HG03460 (cell line): ENCODE measurements around the gene USHBP1.

Experiments used
- ATAC-seq: cut with Tn5 transposase; IDR thresholded peaks from one replicate; pipeline ENCODE4 v1.9.1; 2021; ENCODE audit not compliant: unreplicated experiment

USHBP1 gene

GRCh38 chr19:17264641-17264979 lies at the start of gene USHBP1:
Gene USHBP1 (minus strand): TSS chr19:17264745. CDS start chr19:17264299, 446 bp downstream.
- ATAC-seq, result no peak

GRCh38 chr19:17314007-17314593 lies 49.6 kb upstream of the USHBP1 start:
- no peak for ATAC-seq

- no peak for ATAC-seq
Observed at GRCh38 chr19:17312189-17313113, 47.9 kb upstream of the USHBP1 start.

GRCh38 chr19:17311455-17312188 lies 47.1 kb upstream of the USHBP1 start:
- ATAC-seq, result no peak

- no peak for ATAC-seq
Observed at GRCh38 chr19:17309965-17310461, 45.5 kb upstream of the USHBP1 start.

GRCh38 chr19:17309198-17309964 lies 44.8 kb upstream of the USHBP1 start, which contains the start of gene DDA1:
Gene DDA1 (plus strand): TSS chr19:17309563. CDS start chr19:17309655, 92 bp downstream.
- ATAC-seq, result peak; percentile 59

GRCh38 chr19:17307876-17308377 lies 43.4 kb upstream of the USHBP1 start:
- ATAC-seq, result no peak

- no peak for ATAC-seq
Observed at GRCh38 chr19:17306285-17306714, 41.8 kb upstream of the USHBP1 start.

- peak; percentile 55 for ATAC-seq
Observed at GRCh38 chr19:17305517-17306284, 41.2 kb upstream of the USHBP1 start, which contains the start of gene MRPL34. Gene MRPL34 (plus strand): TSS chr19:17305872. CDS start chr19:17305893, 21 bp downstream.

GRCh38 chr19:17305216-17305516 lies 40.6 kb upstream of the USHBP1 start:
- ATAC-seq, result no peak

- no peak for ATAC-seq
Observed at GRCh38 chr19:17304386-17305215, 40.1 kb upstream of the USHBP1 start.

GRCh38 chr19:17303940-17304267 lies 39.4 kb upstream of the USHBP1 start:
- no peak for ATAC-seq

GRCh38 chr19:17303167-17303939 lies 38.8 kb upstream of the USHBP1 start, which contains the start of gene ABHD8:
Gene ABHD8 (minus strand): TSS chr19:17303425. CDS start chr19:17301616, 1,809 bp downstream.
- peak; percentile 44 for ATAC-seq

- no peak for ATAC-seq
Observed at GRCh38 chr19:17302391-17303166, 38.0 kb upstream of the USHBP1 start.

- ATAC-seq, result no peak
Observed at GRCh38 chr19:17300992-17301619, 36.6 kb upstream of the USHBP1 start.

GRCh38 chr19:17296976-17297375 lies 32.4 kb upstream of the USHBP1 start:
- no peak for ATAC-seq

GRCh38 chr19:17296273-17296672 lies 31.7 kb upstream of the USHBP1 start:
- ATAC-seq, result no peak
